Fibroblast of the aortic adventitia (primary cell): ENCODE data around the gene CXCL10. TPM values are rescaled to one million over a fixed set of nuclear protein-coding genes. Genes with fewer than 3 reads are reported as not detected.

Experiments used
- DNase-seq: peaks from one replicate; pipeline ENCODE4 v3.0.0-alpha.2; 2010; ENCODE audit warnings: low read depth
- H3K4me3 ChIP-seq: 2 replicates; pipeline ENCODE4 v1.5.1; 2011; ENCODE audit warnings: low read depth, mild to moderate bottlenecking, control low read depth, low read length, moderate library complexity
- CTCF ChIP-seq: IDR thresholded peaks from 2 replicates; pipeline ENCODE4 v1.5.1; 2011; ENCODE audit warnings: mild to moderate bottlenecking, low read length, control low read depth, inconsistent platforms; ENCODE audit not compliant: insufficient read depth
- total RNA-seq: library from RNA; depleted of rRNA; stranded (reverse); fragments of >200 nt; gene quantifications from 2 replicates; pipeline ENCODE4 v1.2.3, GENCODE V29; 2012; ENCODE audit warnings: low replicate concordance

CXCL10 gene
- total RNA-seq, 1 donor = not detected

DNA sequence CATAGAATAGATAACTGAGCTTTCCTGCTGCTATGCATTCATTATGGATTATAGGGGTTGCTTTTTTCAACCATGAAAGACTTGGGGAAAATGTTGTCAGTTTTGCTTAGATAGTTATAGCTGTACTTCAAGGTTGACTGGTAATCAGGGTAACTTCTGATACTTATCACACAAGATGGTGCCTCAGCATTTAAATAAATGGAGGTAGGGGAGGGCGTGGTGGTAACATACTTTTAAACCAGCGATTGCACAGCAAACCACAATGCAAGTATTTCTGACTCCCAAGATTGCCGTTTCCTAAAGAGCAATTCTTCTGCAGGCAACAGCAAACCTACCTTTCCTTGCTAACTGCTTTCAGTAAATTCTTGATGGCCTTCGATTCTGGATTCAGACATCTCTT, 1.3 kb downstream of the CXCL10 start:
- DNase-seq = no peak
- TF ChIP-seq CTCF = no peak
- H3K4me3 ChIP-seq = no peak overlapping the region

DNA sequence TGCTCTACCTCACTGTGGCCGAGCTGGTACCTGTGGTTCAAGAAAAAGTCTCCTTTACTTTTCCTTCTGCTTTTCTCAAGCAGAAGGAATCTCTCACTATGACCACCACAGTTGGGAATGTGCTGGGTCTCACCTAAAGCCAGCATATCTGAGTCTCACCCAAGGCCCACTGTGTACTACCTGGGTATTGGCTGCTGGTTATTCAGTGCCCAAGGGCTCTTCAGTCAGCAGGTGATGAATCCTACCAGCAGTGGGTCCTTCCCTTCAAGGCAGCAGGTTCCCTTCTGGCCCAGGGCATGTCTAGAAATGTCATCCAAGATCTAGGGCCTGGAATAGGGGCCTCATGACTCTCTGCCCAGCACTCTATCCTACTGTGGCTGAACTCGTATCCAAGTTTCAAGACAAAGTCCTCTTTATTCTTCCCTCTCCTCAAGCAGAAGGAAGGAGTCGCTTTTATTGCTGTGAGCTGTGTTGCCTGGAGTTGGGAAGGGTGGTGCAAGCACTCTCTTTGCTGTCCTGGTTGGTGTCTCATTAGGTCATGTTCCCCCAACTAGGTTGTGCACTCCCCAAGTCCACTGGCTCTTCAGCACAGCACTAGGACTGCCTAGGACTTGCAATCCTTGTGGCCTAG, 6.1 kb downstream of the CXCL10 start:
- TF ChIP-seq CTCF = no peak
- no peak overlapping the region for H3K4me3 ChIP-seq
- no peak for DNase-seq

- no peak for TF ChIP-seq CTCF
- DNase-seq = no peak
- H3K4me3 ChIP-seq = no peak overlapping the region
These were observed 6.9 kb downstream of the CXCL10 start for GRCh38 chr4:76016393-76016792.

DNA sequence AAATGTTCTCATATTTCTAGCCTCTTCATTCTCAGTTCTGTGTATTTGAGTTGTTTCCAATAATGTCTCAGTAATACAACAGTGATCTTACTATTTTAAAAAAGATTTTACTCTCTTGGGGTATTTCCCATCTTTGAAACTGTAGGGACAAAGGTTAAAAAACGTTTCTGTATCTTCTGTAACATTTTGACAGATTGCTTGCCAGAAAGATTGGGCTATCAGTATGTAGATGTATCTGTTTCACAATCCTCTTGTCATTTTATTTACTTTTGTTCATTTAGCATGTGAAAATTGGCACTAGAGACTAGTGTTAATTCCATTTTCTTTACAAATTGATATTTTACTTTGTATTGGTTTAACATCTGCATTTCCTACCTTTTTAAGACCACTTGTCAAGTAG, 9.8 kb downstream of the CXCL10 start:
- no peak for DNase-seq
- no peak for TF ChIP-seq CTCF

GRCh38 chr4:76012388-76012801, 10.9 kb downstream of the CXCL10 start:
- DNase-seq = peak; percentile 32
- TF ChIP-seq CTCF = no peak
- no peak overlapping the region for H3K4me3 ChIP-seq

More for the DNA sequence above, 9.8 kb downstream of the CXCL10 start:
- H3K4me3 ChIP-seq = no peak overlapping the region

GRCh38 chr4:76011700-76012387, 11.5 kb downstream of the CXCL10 start:
- DNase-seq = peak; percentile 84
- peak overlapping the region; percentile 15 for H3K4me3 ChIP-seq
- no peak for TF ChIP-seq CTCF
